ENCODE data around the gene OR13A1.
"Not testable (repeated sequence)": the region's sequence is repeated elsewhere in the genome, so short reads cannot be mapped to it uniquely, and the experiment has no call there.

The OR13A1 gene

DNA sequence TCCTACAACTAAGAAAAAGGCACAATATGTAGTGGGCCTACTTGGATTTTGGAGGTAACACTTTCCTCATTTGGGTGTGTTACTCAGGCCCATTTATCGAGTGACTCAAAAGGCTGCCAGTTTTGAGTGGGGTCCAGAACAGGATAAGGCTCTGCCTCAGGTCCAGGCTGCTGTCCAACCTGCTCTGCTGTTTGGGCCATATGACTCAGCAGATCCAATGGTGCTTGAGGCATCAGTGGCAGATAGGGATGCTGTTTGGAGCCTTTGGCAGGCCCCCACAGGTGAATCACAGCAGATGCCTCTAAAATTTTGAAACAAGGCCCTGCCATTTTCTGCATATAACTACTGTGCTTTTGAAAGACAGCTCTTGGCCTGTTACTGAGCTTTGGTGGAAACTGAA, 24.5 kb upstream of the OR13A1 start:
- DNase-seq (ENCODE audit: low read depth) = no peak
- H3K4me3 ChIP-seq (ENCODE audit: low read length) = no peak overlapping the region
- TF ChIP-seq, protein P1, sequence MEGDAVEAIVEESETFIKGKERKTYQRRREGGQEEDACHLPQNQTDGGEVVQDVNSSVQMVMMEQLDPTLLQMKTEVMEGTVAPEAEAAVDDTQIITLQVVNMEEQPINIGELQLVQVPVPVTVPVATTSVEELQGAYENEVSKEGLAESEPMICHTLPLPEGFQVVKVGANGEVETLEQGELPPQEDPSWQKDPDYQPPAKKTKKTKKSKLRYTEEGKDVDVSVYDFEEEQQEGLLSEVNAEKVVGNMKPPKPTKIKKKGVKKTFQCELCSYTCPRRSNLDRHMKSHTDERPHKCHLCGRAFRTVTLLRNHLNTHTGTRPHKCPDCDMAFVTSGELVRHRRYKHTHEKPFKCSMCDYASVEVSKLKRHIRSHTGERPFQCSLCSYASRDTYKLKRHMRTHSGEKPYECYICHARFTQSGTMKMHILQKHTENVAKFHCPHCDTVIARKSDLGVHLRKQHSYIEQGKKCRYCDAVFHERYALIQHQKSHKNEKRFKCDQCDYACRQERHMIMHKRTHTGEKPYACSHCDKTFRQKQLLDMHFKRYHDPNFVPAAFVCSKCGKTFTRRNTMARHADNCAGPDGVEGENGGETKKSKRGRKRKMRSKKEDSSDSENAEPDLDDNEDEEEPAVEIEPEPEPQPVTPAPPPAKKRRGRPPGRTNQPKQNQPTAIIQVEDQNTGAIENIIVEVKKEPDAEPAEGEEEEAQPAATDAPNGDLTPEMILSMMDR (conservative IDR thresholded peaks at IDR 0.05; ENCODE audit: low read length) = no peak

DNA sequence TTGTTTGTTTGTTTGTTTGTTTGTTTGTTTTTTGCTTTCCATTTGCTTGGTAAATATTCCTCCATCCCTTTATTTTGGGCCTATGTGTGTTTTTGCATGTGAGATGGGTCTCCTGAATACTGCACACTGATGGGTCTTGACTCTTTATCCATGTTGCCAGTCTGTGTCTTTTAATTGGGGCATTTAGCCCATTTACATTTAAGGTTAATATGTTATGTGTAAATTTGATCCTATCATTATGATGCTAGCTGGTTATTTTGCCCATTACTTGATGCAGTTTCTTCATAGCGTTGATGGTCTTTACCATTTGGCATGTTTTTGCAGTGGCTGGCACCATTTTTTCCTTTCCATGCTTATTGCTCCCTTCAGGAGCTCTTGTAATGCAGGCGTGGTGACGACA, 16.4 kb upstream of the OR13A1 start:
- DNase-seq (ENCODE audit: low read depth); H3K4me3 ChIP-seq (ENCODE audit: low read length): not testable (repeated sequence)

DNA sequence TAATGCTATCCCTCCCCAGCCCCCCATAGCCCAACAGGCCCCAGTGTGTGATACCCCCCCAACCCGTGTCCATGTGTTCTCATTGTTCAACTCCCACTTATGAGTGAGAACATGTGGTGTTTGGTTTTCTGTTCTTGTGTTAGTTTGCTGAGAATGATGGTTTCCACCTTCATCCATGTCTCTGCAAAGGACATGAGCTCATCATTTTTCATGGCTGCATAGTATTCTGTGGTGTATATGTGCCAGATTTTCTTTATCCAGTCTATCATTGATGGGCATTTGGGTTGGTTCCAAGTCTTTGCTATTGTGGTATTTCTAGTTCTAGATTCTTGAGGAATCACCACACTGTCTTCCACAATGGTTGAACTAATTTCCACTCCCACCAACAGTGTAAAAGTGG, 11.5 kb upstream of the OR13A1 start:
- not testable (repeated sequence) for DNase-seq (ENCODE audit: low read depth); H3K4me3 ChIP-seq (ENCODE audit: low read length)

DNA sequence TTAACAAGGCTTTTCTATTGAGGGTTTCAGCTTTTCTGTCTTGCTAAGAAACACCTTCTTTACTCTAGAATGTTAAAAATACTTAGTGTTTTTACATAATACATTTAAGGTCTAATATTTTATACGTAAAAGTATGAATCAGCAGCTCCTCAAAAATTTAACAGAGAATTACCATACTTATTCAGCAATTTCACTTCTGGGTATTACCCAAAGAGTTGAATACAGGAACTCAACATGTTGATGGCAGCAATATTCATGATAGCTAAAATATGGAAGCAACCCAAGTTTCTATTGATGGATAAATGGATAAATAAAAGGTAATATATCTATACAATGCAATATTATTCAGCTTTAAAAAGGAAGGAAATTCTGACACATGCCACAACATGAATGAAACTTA, 9.7 kb upstream of the OR13A1 start:
- H3K4me3 ChIP-seq (ENCODE audit: low read length) = no peak overlapping the region
- TF ChIP-seq, protein P1 (conservative IDR thresholded peaks at IDR 0.05; ENCODE audit: low read length) = no peak
- DNase-seq (ENCODE audit: low read depth) = no peak

DNA sequence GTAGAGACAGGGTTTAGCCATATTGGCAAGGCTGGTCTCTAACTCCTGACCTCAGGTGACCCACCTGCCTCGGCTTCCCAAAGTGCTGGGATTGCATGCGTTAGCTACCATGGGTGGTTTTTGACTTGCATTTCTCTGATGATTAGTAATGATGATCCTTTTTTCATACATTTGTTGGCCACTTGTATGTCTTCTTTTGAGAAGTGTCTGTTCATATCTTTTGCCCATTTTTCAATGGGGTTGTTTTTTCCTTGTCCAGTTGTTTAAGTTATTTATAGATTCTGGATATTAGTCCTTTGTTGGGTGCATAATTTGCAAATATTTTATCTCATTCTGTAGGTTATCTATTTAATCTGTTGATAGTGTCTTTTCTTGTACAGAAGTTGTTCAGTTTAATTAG, 4.3 kb upstream of the OR13A1 start:
- no peak for DNase-seq (ENCODE audit: low read depth)
- TF ChIP-seq, protein P1 (conservative IDR thresholded peaks at IDR 0.05; ENCODE audit: low read length) = no peak
- H3K4me3 ChIP-seq (ENCODE audit: low read length) = no peak overlapping the region

DNA sequence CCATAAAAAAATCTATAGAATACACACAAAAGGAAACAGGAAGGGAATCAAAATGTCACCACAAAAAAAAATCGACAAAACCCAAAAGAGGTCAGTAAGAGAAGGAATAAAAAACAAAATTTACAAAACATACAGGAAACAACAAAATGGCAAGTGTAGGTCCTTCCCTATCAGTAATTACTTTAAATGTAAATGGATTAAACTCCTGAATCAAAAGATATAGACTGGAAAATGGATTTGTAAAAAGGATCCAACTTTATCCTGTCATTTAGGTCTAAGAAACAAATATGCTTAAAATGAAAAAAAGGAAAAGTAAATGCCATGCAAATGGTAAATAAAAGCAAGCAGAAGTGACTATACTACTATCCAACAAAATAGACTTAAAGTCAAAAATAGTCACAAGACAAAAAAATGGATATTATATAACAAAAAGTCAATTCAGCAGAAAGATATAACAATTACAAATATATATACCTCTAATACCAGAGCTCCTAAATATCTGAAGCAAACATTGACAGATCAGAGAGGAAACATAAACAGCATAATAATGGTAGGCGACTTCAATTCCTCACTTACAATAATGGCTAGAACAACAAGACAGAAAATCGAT, 2.0 kb downstream of the OR13A1 start:
- DNase-seq (ENCODE audit: low read depth) = no peak
- TF ChIP-seq, protein P1 (conservative IDR thresholded peaks at IDR 0.05; ENCODE audit: low read length) = no peak
- no peak overlapping the region for H3K4me3 ChIP-seq (ENCODE audit: low read length)

DNA sequence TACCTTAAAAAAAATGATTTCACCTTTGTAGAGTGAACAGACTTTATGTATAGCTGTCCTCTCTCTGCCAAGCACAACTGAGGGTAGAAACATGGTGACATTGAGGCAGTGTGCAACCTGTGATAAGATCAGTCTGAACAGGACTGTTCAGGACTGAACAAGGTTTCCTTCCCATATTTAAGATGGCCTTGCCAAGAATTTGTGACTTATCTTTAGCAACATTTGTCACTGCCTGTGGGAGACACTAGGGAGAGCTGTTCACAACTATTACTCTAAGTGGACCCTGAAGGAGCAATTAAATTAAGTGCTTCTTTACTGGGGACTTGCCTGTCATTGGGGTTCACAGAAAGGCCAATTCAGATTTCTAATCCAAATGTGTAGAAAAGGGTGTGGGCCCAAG, 6.7 kb downstream of the OR13A1 start:
- no peak for DNase-seq (ENCODE audit: low read depth)
- TF ChIP-seq, protein P1 (conservative IDR thresholded peaks at IDR 0.05; ENCODE audit: low read length) = no peak
- H3K4me3 ChIP-seq (ENCODE audit: low read length) = no peak overlapping the region

DNA sequence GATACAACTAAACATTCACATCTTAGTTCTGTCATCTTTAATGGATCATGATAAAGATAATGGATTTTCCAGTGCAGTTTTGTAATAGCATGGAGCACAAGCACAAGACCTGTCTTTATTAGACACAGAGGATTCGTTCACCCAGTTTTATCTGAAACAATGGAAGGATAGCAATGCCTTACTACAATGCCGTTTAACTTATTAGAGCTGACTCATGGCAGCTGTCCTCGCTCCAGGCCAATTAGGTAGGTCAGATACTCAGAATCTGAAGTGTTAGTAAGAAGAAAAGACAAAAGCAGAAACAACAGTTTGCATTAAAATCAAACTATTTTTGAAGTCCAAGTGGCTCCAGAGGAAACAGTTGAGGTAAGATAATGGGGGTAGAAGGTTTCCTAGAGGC, 12.8 kb downstream of the OR13A1 start:
- DNase-seq (ENCODE audit: low read depth) = no peak
- TF ChIP-seq, protein P1 (conservative IDR thresholded peaks at IDR 0.05; ENCODE audit: low read length) = no peak
- no peak overlapping the region for H3K4me3 ChIP-seq (ENCODE audit: low read length)

DNA sequence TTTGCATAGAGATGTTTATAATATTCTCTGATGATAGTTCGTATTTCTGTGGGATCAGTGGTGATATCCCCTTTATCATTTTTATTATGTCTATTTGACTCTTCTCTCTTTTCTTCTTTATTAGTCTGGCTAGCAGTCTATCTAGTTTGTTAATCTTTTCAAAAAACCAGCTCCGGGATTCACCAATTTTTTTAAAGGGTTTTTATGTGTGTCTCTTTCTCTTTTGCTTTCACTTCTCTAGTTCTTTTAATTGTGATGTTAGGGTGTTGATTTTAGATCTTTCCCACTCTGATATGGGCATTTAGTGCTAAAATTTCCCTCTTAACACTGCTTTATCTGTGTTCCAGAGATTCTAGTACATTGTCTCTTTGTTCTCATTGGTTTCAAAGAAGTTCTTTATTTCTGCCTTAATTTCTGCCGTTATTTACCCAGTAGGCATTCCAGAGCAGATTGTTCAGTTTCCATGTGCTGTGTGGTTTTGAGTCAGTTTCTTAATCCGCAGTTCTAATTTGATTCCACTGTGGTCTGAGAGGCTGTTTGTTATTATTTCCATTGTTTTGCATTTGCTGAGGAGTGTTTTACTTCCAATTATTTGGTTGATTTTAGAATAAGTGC, 17.0 kb downstream of the OR13A1 start:
- DNase-seq (ENCODE audit: low read depth) = not testable (repeated sequence)

More for the DNA sequence above, 17.0 kb downstream of the OR13A1 start:
- not testable (repeated sequence) for H3K4me3 ChIP-seq (ENCODE audit: low read length)

Data from AG10803 (cell line).